H54 (cell line): ENCODE measurements around the gene MFN2.
A peak's percentile ranks its signal among the peaks of the same experiment; 100 is the strongest.

ENCODE experiments used
- DNase-seq: peaks from one replicate; pipeline ENCODE4 v3.0.0; 2011; ENCODE audit warnings: low spot score, mixed read lengths; ENCODE audit not compliant: insufficient read length
- FAIRE-seq: peaks from 3 replicates; lab custom pipeline; 2011; peaks lifted over from hg19 to GRCh38; lab: Jason Lieb, UNC
- POLR2A ChIP-seq: IDR thresholded peaks from 2 replicates; pipeline ENCODE4 v1.6.1; 2011; ENCODE audit warnings: low read depth, mild to moderate bottlenecking, low read length

Gene MFN2

DNA sequence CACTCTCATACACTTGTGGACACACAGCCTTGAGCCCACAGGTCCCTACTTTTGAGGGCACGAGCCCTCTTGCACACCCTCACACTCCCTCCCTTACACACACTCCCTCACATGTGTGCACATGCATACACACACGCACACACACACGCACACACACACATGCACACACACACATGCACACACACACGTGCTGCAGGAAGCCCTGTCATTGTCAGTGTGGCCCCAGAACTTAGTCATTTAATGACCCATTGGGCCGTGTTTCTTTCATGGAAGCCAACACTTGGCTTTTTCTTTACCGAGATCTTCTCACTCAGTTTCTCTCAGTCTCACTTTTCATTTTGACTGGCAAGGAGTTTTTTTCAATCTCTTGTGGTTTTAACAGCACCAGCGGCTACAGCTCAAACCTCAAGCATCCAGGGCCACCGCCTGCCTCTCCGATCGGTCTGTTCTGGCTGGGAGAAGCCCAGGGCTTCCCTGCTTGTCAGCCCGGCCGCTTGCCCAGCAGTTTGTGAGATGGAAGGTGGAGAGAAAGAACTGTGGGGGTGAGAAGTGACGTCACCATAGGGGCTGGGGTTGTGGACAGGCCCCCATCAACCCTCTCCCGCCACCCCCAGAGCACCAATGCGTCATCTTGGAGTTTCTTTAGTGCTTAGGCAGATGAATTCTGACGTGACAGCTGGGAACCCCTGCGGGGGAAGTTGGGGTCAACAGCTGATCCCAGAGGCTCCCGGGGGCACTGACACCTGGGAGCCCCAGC is 67.1 kb downstream of the MFN2 start:
- no peak for FAIRE-seq
- no peak for DNase-seq
- no peak for TF ChIP-seq POLR2A

DNA sequence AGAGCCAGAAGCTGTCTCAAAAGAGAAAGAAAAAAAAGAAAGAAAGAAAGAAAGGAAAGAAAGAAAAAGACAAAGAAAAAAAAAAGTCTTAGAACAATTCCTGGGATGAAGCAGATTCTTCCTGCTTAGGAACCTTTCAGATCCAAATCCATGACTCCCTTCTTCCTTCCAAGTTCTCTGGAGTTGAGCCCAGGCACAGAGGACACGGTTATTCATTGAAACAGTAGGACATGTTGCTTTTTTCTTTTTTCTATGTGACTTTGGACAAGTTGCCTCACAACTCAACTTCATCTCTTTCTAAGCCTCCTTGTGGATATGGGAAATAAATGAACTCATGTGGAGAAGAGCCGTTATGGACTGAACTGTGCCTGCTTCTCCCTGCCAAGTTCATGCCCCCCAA is 68.1 kb downstream of the MFN2 start:
- FAIRE-seq (no peak), DNase-seq (no peak)
- TF ChIP-seq POLR2A: no peak

DNA sequence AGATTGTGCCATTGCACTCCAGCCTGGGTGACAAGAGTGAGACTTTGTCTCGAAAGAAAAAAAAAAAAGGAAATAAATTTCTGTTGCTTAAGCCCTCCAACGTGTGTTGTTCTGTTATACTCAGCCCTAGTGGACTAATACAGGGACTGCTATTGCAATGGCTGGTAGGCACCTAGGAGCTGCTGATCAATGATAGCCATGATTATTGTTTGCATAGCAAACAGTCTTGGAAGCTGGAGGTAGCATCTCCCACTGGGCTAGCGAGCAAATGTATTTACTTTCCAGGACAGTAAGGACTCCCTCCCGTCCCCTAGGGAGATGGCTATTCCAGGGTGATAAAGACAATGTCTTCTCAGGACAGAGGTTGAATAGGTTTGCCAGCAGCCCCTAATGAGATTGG is 69.4 kb downstream of the MFN2 start:
- TF ChIP-seq POLR2A: no peak
- DNase-seq (no peak), FAIRE-seq (no peak)

DNA sequence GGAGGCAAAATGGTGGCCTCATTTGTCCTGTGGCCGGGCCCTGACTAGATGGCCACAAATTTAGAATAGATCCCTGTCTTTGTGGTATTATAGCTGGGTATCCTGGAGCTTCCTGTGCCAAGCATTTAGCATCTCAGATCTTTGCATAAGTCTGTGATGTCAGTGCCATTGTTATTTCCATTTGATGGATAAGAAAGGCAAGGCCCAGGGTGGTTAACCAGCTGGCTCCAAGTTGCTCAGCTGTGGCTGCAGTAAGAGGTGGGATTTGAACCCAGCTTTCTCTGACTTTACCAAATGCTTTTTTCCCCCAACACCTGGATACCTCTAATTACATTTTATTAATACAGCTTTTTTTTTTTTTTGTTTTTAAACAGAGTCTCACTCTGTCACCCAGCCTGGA is 71.1 kb downstream of the MFN2 start:
- no peak for FAIRE-seq
- TF ChIP-seq POLR2A: no peak
- DNase-seq: no peak

DNA sequence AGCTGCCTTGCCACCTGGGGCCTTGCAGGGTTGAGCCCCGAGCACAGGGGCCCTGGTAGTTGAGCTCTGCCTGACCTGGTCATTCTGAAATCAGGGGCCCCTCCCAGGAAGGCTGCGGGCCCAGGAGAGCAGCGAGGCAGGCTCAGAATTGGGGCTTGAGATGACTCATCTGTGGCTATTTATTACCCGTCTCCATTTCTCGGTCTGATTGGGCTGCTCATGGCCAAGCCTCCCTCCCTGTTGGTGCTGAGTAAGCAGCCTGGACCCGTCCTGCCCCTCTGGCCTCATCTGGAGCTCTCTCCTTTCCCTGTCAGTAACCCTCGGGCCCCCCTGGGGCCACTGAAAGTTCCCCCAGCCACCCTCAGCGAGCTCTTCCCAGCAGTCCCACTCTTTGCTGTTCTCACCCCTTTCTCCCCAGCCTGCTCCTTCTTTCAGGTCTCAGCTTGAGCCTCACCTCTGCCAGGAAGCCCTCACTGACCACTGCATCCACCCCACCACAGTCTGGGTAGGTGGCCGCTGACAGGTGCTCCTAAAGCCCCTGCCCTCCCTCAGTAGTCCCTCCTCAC is 71.8 kb downstream of the MFN2 start:
- DNase-seq: peak; percentile 74

DNA sequence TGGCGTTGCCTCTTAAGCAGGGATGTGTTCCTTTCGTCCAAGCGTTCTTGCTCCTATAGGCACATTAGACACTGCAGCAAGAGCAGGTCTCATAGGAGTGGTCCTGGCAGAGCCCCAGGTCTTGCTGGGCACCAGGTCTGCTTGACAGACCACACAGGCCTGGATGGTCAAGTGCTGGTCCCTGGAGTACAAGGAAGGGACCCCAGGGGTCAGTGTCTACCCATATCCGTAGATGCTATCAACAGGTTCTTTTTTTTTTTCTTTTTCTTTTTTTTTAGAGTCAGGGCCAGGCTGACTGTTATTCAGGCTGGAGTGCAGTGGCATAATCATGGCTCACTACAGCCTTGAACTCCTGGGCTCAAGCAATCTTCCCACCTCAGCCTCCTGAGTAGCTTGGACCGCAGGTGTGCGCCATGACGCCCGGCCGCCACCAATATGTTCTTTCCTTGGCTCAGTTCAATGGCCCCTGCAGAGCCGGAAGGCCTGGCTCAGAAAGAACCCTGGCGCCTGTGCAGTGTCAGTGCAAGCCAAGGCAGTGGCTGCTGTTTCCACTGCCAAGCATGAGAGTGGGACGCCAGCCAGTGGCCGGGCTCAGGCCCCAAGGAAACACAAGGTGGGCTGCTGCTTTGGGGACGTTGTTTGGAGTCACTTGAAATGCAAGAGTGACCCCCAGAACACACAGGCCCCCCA is 72.9 kb downstream of the MFN2 start:
- no peak for DNase-seq
- no peak for FAIRE-seq
- no peak for TF ChIP-seq POLR2A

More for the DNA sequence above, 71.8 kb downstream of the MFN2 start:
- no peak for TF ChIP-seq POLR2A
- peak; percentile 96 for FAIRE-seq

DNA sequence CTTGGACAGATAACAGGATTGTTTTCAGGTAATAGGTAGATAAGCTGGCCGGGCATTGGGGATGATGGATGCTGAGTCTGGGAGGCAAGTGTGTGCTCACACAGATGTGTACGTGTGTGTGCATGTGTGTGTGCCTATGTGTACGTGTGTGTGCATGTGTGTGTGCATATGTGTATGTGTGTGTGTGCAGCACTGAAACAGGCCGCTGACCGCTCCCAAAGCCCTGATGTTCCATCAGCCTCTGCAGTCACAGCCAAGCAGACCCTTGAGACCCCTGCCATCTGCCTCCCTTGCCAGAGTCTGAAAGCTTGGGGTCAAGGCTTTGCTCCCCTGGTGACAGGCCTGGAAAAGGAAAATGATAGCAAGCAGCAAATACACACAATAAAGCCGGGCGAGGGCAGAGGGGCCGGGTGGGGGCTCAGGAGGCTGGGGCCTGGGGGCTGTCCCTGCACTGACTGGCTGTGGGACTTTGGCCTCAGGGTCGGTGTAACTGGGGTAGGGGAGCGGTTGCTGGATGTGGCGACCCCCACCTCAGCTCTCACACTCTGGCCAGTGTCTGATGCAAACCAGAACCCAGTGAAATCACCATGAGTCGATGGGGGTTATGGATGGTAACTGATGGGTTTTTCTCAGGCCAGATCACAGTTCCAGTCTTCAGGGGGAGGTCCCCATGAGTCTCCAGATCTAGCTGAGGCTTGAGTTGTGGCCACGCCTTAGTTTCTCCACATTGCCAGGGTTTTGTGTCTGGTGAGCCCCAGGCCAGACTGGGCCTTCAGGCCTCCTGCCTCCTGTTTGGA is 73.7 kb downstream of the MFN2 start:
- FAIRE-seq (no peak), DNase-seq (no peak)
- no peak for TF ChIP-seq POLR2A

DNA sequence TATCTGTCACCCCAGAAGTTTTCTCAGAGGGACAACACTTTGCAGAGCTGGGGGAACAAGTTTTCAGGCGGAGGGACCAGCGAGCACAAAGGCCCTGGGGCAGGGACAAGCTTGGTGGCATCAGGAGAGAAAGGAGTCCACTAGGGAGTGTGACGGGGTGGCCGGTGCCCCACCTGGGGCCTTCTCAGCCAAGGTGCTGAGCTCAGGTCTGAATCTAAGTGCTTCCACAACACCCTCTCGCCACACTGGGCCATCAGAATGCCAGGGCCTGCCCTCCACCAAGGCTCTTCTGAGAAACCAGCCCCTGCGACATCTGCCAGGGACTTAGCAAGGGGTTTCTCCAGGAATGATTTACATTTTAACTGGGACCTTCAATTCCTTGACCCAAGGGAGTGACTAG is 75.0 kb downstream of the MFN2 start:
- TF ChIP-seq POLR2A: no peak
- FAIRE-seq: no peak
- no peak for DNase-seq

DNA sequence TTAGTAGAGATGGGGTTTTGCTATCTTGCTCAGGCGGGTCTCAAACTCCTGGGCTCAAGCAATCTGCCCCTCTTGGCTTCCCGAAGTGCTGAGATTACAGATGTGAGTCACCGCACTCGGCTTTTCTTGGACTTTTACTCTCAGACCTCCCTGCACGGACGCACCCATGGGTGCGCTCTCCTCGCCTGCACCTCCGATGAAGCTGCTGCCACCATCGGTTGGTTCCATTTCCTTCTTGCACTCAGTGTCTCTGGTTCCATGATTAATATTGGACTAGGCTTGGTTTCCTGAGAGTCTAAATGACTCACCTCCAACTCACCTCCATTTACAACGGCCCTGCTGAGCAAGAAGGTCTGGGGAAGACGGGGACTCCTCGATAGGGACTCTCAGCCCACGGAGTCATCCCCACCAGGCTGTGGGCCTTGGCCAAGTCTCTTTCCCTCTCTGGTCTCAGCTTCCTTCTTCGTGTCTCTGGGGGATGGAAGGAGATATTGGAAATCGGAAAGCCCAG is 76.1 kb downstream of the MFN2 start:
- DNase-seq (peak; percentile 35), FAIRE-seq (no peak)
- no peak for TF ChIP-seq POLR2A

DNA sequence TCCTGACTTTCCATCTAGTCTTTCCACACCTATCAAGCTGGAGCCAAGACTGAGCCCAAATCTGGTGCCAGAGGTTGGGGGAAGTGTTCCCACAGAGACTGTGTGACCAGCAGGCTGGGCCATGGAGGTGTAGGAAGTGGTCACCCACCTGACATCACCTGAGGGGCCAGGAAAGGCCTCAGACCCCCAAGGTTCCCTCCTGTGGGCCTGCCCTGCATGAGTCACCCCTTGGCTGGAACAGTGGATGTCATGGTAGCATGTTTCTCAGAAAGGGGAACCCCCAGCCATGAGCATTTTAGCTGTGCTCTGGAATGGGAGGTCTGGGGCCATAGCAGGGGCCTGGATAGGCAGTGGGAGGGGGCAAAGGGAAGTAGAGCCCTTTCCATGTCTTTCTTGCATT is 77.1 kb downstream of the MFN2 start:
- no peak for FAIRE-seq
- DNase-seq: peak; percentile 50
- TF ChIP-seq POLR2A: no peak

DNA sequence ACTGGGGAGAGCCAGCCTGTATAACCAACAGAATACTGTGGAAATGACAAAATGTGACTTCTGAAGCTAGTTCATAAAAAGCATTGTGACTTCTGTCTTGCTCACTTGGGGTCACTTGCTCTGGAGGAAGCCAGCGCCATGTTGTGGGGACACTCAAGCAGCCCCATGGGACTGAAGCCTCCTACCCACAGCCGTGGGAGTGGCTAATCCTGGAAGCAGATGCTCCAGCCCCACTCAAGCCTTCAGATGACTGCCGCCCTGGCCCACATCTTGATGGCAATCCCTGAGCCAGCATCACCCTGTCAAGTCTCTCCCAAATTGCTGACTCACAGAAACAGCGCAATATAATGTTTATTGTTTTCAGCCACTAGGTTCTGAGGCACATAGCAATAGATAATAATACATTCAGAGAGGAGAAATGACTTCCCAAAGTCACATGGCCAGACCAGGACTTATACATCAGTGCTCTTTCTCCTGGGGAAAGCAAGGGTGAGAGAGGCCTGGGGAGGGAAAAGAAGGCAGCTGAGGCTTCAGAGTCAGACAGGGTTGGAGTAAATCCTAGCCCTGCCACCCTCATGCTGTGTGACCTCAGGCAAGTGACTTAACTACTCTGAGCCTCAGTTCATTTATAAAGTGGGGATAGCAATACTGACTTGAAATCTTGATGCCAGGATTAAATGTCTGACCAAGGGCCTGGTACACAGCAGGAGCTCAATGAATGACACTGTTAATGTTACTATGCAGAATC is 77.9 kb downstream of the MFN2 start:
- TF ChIP-seq POLR2A: no peak
- no peak for FAIRE-seq
- no peak for DNase-seq

DNA sequence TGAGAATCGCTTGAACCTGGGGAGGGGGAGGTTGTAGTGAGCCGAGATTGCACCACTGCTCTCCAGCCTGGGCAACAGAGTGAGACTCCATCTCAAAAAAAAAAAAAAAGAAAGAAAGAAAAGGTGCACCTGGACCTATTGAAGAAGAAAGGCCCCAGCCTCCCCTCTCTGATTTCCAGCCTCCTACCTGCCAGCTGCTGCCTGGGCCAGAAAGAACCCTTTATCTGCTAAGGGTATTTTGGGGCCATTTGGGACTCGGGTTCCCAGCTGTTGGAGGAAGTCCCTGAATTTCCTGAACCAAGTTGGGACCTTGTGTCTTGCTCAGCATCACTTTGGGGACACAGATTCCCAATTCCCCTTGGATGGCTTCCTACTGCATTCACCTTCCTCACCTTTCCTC is 79.0 kb downstream of the MFN2 start:
- DNase-seq: no peak
- TF ChIP-seq POLR2A: no peak
- FAIRE-seq: no peak
